OCI-LY7 (cell line): ENCODE data around the gene INTS11. TPM values are rescaled to one million over a fixed set of nuclear protein-coding genes. Genes with fewer than 3 reads are reported as not detected.

ENCODE experiments used
- BruUV-seq: library from RNA; stranded (reverse); fragments of 400-500 nt; replicated peaks from 2 replicates; lab custom pipeline; 2021; lab: Mats Ljungman, UMichigan
- CTCF ChIA-PET: fragments of 300-600 bp; sonication (Branson Sonifier 250); formaldehyde crosslinking; loops from one replicate; lab custom pipeline; 2022; ENCODE audit warnings: antibody characterized with exemption; ENCODE audit not compliant: unreplicated experiment; lab: Charles Lee
- POLR2A ChIA-PET: fragments of 300-600 bp; sonication (Branson Sonifier 250); formaldehyde crosslinking; loops from one replicate; lab custom pipeline; 2022; ENCODE audit warnings: antibody characterized with exemption; lab: Charles Lee
- DNase-seq: peaks from one replicate; pipeline ENCODE4 v3.0.0-alpha.2; 2015; ENCODE audit warnings: low spot score
- H2AFZ ChIP-seq: fragments of 200-600 bp; sonication (generic), shearing (Covaris generic); 2 replicates; pipeline ENCODE4 v1.6.1; 2014; ENCODE audit warnings: mild to moderate bottlenecking, antibody characterized with exemption, low read length, moderate library complexity
- H3K27ac ChIP-seq: fragments of 200-600 bp; sonication (generic); 2 replicates; pipeline ENCODE4 v1.5.1; 2014; ENCODE audit warnings: mixed run types, low read depth, mild to moderate bottlenecking, moderate library complexity, low read length, inconsistent platforms; ENCODE audit not compliant: poor library complexity, severe bottlenecking
- H3K36me3 ChIP-seq: fragments of 200-600 bp; sonication (generic); 2 replicates; pipeline ENCODE4 v1.6.1; 2014; ENCODE audit warnings: mild to moderate bottlenecking, antibody characterized with exemption, low read length, moderate library complexity, mixed read lengths; ENCODE audit not compliant: insufficient read depth
- H3K4me1 ChIP-seq: fragments of 200-600 bp; sonication (generic); 2 replicates; pipeline ENCODE4 v1.5.1; 2014; ENCODE audit warnings: mild to moderate bottlenecking, low read length; ENCODE audit not compliant: insufficient read depth, poor library complexity, severe bottlenecking
- H3K4me2 ChIP-seq: fragments of 200-600 bp; sonication (generic); 2 replicates; pipeline ENCODE4 v1.6.1; 2014; ENCODE audit warnings: mild to moderate bottlenecking, low read length
- H3K4me3 ChIP-seq: fragments of 200-600 bp; sonication (generic); 2 replicates; pipeline ENCODE4 v1.5.1; 2014; ENCODE audit warnings: mild to moderate bottlenecking, low read depth, low read length; ENCODE audit not compliant: poor library complexity, severe bottlenecking
- H3K79me2 ChIP-seq: fragments of 200-600 bp; sonication (generic); 2 replicates; pipeline ENCODE4 v1.6.1; 2016; ENCODE audit warnings: low read depth, mild to moderate bottlenecking, low read length, moderate library complexity, mixed read lengths; ENCODE audit not compliant: insufficient read depth
- H3K9me2 ChIP-seq: fragments of 200-600 bp; sonication (generic); 2 replicates; pipeline ENCODE4 v1.6.1; 2016; ENCODE audit warnings: mild to moderate bottlenecking, low read length, mixed read lengths; ENCODE audit not compliant: insufficient read depth
- H3K9me3 ChIP-seq: fragments of 200-600 bp; sonication (generic); 2 replicates; pipeline ENCODE4 v1.6.1; 2014; ENCODE audit warnings: mild to moderate bottlenecking, mixed run types, low read length, mixed read lengths
- H4K20me1 ChIP-seq: fragments of 200-600 bp; sonication (generic); 2 replicates; pipeline ENCODE4 v1.6.1; 2014; ENCODE audit warnings: mild to moderate bottlenecking, antibody characterized with exemption, low read length, moderate library complexity, mixed read lengths; ENCODE audit not compliant: insufficient read depth
- EZH2phosphoT487 ChIP-seq: fragments of 200-600 bp; sonication (generic); IDR thresholded peaks from 2 replicates; pipeline ENCODE4 v1.6.1; 2018; ENCODE audit warnings: low read depth, borderline replicate concordance, mild to moderate bottlenecking, mixed run types, antibody characterized with exemption, low read length, moderate library complexity, mixed read lengths
- intact Hi-C: fragments of 100-400 bp; cut with micrococcal nuclease; formaldehyde crosslinking; loops from one replicate; pipeline ENCODE4 v1.10.0; 2022; ENCODE audit not compliant: unreplicated experiment
- total RNA-seq, 2 experiments: library from RNA; depleted of rRNA in 1 of 2; stranded (reverse); fragments of >200 nt in 1 of 2; shearing (Covaris generic) in 1 of 2; gene quantifications; 2 replicates each; pipeline ENCODE4 v1.2.3, GENCODE V29; 2014 to 2022
- TF ChIP-seq, protein P1 (sequence below): fragments of 200-600 bp; sonication (generic); conservative IDR thresholded peaks from 2 replicates; pipeline ENCODE4 v1.5.1; 2014; ENCODE audit warnings: mild to moderate bottlenecking, antibody characterized with exemption, low read length, moderate library complexity, mixed read lengths

The INTS11 gene
- total RNA-seq, 2 experiments from 2014 or later: 142 to 146 TPM

DNA sequence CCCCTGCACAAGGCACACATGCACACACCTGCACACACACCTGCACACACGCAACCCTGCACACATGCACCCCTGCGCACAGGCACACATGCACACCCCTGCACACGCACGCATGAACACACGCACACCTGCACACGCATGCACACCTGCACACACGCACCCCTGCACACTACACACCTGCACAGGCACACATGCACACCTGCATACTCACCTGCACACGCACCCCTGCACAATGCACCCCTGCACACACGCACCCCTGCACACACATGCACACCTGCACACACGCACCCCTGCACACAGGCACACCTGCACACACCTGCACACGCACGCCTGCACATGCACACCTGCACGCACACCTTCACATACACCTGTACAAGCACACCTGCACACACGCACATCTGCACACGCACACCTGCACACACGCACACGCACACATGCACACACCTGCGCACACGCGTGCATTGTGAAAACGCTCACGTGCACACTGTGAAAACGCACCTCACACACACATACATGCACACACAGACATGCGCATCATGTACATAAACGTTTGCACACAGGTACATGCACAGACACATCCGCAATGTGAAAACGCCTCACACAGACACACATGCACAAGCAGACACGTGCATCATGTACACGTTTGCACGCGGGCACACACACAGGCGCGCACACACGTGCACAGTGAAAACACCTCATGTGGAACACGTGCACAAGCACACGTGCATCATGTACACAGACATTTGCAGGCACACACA, 16.5 kb upstream of the INTS11 start:
- Histone ChIP-seq H3K9me3 (no peaks in the 10 kb centered on the region), H3K79me2 (no peaks in the 10 kb centered on the region), H3K27ac (no peak overlapping the region), H3K4me1 (no peaks in the 10 kb centered on the region), H3K4me3 (no peak overlapping the region), H3K9me2 (no peaks in the 10 kb centered on the region), H2AFZ (no peak overlapping the region), H3K36me3 (peaks cover 10% of the 10 kb centered on the region), H4K20me1 (no peaks in the 10 kb centered on the region; the same call in 1 of the 2 replicates), H3K4me2 (no peak overlapping the region)
- intact Hi-C loops: no loop called here
- no peak for DNase-seq
- ChIA-PET CTCF (no interaction called here), POLR2A (no interaction called here)
- BruUV-seq: no TSS peak
- no peak for TF ChIP-seq EZH2phosphoT487
- TF ChIP-seq, protein P1, sequence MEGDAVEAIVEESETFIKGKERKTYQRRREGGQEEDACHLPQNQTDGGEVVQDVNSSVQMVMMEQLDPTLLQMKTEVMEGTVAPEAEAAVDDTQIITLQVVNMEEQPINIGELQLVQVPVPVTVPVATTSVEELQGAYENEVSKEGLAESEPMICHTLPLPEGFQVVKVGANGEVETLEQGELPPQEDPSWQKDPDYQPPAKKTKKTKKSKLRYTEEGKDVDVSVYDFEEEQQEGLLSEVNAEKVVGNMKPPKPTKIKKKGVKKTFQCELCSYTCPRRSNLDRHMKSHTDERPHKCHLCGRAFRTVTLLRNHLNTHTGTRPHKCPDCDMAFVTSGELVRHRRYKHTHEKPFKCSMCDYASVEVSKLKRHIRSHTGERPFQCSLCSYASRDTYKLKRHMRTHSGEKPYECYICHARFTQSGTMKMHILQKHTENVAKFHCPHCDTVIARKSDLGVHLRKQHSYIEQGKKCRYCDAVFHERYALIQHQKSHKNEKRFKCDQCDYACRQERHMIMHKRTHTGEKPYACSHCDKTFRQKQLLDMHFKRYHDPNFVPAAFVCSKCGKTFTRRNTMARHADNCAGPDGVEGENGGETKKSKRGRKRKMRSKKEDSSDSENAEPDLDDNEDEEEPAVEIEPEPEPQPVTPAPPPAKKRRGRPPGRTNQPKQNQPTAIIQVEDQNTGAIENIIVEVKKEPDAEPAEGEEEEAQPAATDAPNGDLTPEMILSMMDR: no peak

DNA sequence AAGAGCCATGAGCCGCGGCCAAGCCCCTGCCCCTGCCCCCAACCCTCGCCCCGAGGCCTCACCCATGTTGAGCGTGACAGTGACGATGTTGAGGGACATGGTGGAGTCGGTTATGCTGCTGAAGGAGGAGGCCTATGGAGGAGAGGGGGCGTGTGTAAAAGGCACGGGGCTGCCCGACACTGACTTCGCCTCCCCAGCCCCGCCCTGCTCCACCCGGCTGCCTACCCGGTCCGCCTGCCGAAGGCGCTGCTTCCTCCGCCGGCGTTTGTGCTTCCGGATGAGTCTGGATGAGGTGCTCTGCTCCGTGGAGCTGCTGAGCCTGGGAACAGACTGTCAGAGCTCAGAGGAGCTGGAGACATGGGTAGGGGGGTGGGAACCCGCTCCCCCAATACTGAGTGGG, 15.7 kb upstream of the INTS11 start:
- TF ChIP-seq, protein P1: no peak
- TF ChIP-seq EZH2phosphoT487: no peak
- H3K4me3 ChIP-seq: no peak overlapping the region
- no peak overlapping the region for H3K4me2 ChIP-seq
- no peaks in the 10 kb centered on the region for H3K9me3 ChIP-seq
- intact Hi-C loops: no loop called here
- BruUV-seq: no TSS peak
- no peaks in the 10 kb centered on the region; the same call in 1 of the 2 replicates for H4K20me1 ChIP-seq
- H3K4me1 ChIP-seq: no peaks in the 10 kb centered on the region
- no peak overlapping the region for H3K27ac ChIP-seq
- DNase-seq: no peak
- H3K36me3 ChIP-seq: peaks cover 10% of the 10 kb centered on the region
- H3K9me2 ChIP-seq: no peaks in the 10 kb centered on the region
- H2AFZ ChIP-seq: no peak overlapping the region
- POLR2A ChIA-PET: no interaction called here
- H3K79me2 ChIP-seq: no peaks in the 10 kb centered on the region
- CTCF ChIA-PET: no interaction called here

DNA sequence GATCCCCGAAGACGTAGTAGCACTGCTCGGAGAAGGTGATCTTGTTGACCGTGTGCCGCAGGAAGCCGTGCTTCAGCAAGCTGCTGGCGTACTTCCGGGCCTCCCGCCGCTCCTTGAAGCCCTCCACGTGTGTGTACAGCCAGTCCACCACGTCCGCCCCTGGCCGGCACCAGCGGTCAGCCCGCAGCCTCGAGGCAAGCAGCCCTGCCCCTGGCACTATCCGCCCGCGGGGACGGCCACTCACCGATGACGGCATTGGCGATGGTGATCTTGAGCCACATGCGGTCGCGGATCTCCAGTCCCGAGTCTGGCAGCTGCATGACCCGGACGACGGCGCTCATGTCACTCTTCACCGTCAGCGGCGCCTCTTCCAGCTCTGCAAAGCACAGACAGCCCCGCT, 13.8 kb upstream of the INTS11 start:
- no peak overlapping the region for H3K4me2 ChIP-seq
- CTCF ChIA-PET: interaction anchor here (1.2 kb wide), 1 partner anchor 8 kb away, joined by 5 read pairs; no protein-coding TSS in a partner anchor
- intact Hi-C loops: no loop called here
- no peaks in the 10 kb centered on the region for H3K4me1 ChIP-seq
- H3K9me2 ChIP-seq: no peaks in the 10 kb centered on the region
- H2AFZ ChIP-seq: no peak overlapping the region
- H4K20me1 ChIP-seq: no peaks in the 10 kb centered on the region
- POLR2A ChIA-PET: no interaction called here
- H3K4me3 ChIP-seq: no peak overlapping the region
- H3K27ac ChIP-seq: no peak overlapping the region
- peaks cover 10% of the 10 kb centered on the region for H3K36me3 ChIP-seq
- no TSS peak for BruUV-seq
- H3K79me2 ChIP-seq: no peaks in the 10 kb centered on the region
- H3K9me3 ChIP-seq: no peaks in the 10 kb centered on the region
- TF ChIP-seq EZH2phosphoT487: no peak
- TF ChIP-seq, protein P1: no peak
- DNase-seq: no peak
